PC-3 (cell line): ENCODE data around the gene MACIR.
"Not testable (repeated sequence)": the region's sequence is repeated elsewhere in the genome, so short reads cannot be mapped to it uniquely, and the experiment has no call there.

Experiments used
- EZH2 ChIP-seq: fragments of 300-600 bp; sonication (generic); IDR thresholded peaks from one replicate; pipeline ENCODE4 v1.6.1; 2017; ENCODE audit warnings: antibody characterized with exemption, mild to moderate bottlenecking, low read length; ENCODE audit not compliant: unreplicated experiment
- EZH2phosphoT487 ChIP-seq: fragments of 300-600 bp; sonication (generic); IDR thresholded peaks from 2 replicates; pipeline ENCODE4 v1.6.1; 2018; ENCODE audit warnings: mild to moderate bottlenecking, antibody characterized with exemption, low read length, borderline replicate concordance
- TF ChIP-seq, protein P1 (sequence below): fragments of 300-600 bp; sonication (generic); conservative IDR thresholded peaks from 2 replicates; pipeline ENCODE4 v1.5.1; 2017; ENCODE audit warnings: antibody characterized with exemption, low read depth, mild to moderate bottlenecking, low read length

DNA sequence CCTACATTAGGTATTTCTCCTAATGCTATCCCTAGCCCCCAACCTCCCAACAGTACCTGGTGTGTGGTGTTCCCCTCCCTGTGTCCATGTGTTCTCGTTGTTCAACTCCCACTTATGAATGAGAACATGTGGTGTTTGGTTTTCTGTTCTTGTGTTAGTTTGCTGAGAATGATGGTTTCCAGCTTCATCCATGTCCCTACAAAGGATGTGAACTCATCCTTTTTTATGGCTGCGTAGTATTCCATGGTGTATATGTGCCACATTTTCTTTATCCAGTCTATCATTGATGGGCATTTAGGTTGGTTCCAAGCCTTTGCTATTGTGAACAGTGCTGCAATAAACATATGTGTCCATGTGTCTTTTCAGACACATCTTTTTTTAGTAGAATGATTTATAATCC, 39.5 kb upstream of the MACIR start:
- TF ChIP-seq, protein P1, sequence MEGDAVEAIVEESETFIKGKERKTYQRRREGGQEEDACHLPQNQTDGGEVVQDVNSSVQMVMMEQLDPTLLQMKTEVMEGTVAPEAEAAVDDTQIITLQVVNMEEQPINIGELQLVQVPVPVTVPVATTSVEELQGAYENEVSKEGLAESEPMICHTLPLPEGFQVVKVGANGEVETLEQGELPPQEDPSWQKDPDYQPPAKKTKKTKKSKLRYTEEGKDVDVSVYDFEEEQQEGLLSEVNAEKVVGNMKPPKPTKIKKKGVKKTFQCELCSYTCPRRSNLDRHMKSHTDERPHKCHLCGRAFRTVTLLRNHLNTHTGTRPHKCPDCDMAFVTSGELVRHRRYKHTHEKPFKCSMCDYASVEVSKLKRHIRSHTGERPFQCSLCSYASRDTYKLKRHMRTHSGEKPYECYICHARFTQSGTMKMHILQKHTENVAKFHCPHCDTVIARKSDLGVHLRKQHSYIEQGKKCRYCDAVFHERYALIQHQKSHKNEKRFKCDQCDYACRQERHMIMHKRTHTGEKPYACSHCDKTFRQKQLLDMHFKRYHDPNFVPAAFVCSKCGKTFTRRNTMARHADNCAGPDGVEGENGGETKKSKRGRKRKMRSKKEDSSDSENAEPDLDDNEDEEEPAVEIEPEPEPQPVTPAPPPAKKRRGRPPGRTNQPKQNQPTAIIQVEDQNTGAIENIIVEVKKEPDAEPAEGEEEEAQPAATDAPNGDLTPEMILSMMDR, result not testable (repeated sequence)
- TF ChIP-seq EZH2, EZH2phosphoT487: not testable (repeated sequence)
